GM12891 (cell line): Measurements from ENCODE around the gene MIP.

Experiments used
- POLR2A ChIP-seq: IDR thresholded peaks from 2 replicates; pipeline ENCODE4 v1.6.1; 2011; ENCODE audit warnings: low read depth, low read length, control low read depth
- POLR2AphosphoS5 ChIP-seq: IDR thresholded peaks from 2 replicates; pipeline ENCODE4 v1.6.1; 2011; ENCODE audit warnings: low read depth, low read length, control low read depth
- SPI1 ChIP-seq: IDR thresholded peaks from 2 replicates; pipeline ENCODE4 v1.6.1; 2011; ENCODE audit warnings: low read depth, low read length, control low read depth
- TAF1 ChIP-seq: IDR thresholded peaks from 2 replicates; pipeline ENCODE4 v1.6.1; 2011; ENCODE audit warnings: low read depth, low read length, control low read depth

DNA sequence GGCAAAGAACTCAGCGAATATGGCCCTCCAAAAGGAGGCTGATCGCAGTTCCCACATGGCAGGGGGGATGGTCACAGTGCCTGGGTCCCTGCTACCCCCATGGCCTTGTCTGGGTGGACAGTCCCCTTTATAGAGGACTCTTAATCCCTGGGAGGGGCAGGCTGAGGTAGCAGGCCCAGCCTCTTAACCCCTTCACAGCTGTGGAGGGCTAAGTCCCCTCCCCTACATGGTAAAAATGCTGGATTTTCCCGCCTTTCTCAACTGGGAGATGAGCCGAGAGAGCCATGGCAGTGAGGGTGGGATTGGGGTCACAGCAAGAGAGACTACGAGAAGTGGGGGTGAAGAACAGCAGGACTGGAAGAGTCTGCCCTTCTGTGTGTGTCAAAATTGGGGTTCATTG, at the start of gene MIP:
- TF ChIP-seq POLR2AphosphoS5 (no peak), POLR2A (no peak), TAF1 (no peak), SPI1 (no peak)
